PFSK-1 (cell line): ENCODE results near the gene WASF1.

Source experiments
- FOXP2 ChIP-seq: optimal IDR thresholded peaks from 2 replicates; pipeline ENCODE3; 2011; ENCODE audit warnings: borderline replicate concordance, control low read depth, inconsistent platforms; ENCODE audit not compliant: insufficient read depth; ENCODE audit errors: extremely low read length, extremely low read depth
- POLR2AphosphoS5 ChIP-seq: IDR thresholded peaks from 2 replicates; pipeline ENCODE4 v1.6.1; 2012; ENCODE audit warnings: low read depth, mild to moderate bottlenecking, control low read depth, low read length, moderate library complexity
- SIN3A ChIP-seq: IDR thresholded peaks from 2 replicates; pipeline ENCODE4 v1.6.1; 2012; ENCODE audit warnings: mild to moderate bottlenecking, low read length, moderate library complexity, borderline replicate concordance; ENCODE audit not compliant: insufficient read depth
- TAF1 ChIP-seq: IDR thresholded peaks from 2 replicates; pipeline ENCODE4 v1.6.1; 2012; ENCODE audit warnings: low read length, control low read depth, borderline replicate concordance; ENCODE audit not compliant: insufficient read depth
- TF ChIP-seq, protein P1 (sequence below), 2 experiments: IDR thresholded peaks; 2 replicates each; pipeline versions ENCODE4 v1.6.1 to v1.8.0; 2011 to 2012; ENCODE audit warnings: low read depth in 2 of 2, low read length in 2 of 2, control low read depth in 1 of 2, inconsistent platforms in 1 of 2, mild to moderate bottlenecking in 1 of 2, moderate library complexity in 1 of 2; ENCODE audit not compliant: insufficient read depth in 1 of 2

The WASF1 gene

DNA sequence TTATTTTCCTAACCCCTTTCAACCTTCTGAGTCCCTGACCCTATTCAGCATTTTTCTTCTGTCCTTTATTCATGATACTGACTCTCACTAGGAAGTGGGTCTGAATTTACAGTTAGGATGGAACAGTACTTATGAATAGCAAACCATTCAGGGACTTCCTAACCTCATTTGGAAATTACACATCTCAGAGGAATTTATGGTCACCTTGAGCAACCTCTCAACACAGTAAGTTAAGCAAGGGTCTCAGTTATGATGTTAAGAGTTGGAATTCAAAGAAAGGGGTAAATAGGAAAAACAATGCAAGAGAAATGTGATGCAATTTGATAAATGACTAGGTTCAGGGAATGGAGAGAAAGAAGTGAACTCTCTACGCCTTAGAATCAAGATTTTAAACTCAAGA, 104.1 kb downstream of the WASF1 start:
- no peak for TF ChIP-seq TAF1
- no peak for TF ChIP-seq FOXP2
- TF ChIP-seq POLR2AphosphoS5: no peak
- no peak for TF ChIP-seq SIN3A
- TF ChIP-seq, protein P1, sequence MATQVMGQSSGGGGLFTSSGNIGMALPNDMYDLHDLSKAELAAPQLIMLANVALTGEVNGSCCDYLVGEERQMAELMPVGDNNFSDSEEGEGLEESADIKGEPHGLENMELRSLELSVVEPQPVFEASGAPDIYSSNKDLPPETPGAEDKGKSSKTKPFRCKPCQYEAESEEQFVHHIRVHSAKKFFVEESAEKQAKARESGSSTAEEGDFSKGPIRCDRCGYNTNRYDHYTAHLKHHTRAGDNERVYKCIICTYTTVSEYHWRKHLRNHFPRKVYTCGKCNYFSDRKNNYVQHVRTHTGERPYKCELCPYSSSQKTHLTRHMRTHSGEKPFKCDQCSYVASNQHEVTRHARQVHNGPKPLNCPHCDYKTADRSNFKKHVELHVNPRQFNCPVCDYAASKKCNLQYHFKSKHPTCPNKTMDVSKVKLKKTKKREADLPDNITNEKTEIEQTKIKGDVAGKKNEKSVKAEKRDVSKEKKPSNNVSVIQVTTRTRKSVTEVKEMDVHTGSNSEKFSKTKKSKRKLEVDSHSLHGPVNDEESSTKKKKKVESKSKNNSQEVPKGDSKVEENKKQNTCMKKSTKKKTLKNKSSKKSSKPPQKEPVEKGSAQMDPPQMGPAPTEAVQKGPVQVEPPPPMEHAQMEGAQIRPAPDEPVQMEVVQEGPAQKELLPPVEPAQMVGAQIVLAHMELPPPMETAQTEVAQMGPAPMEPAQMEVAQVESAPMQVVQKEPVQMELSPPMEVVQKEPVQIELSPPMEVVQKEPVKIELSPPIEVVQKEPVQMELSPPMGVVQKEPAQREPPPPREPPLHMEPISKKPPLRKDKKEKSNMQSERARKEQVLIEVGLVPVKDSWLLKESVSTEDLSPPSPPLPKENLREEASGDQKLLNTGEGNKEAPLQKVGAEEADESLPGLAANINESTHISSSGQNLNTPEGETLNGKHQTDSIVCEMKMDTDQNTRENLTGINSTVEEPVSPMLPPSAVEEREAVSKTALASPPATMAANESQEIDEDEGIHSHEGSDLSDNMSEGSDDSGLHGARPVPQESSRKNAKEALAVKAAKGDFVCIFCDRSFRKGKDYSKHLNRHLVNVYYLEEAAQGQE (IDR thresholded peaks at IDR 0.05; ENCODE audit: insufficient read depth in 1 of 2, low read depth in 2 of 2, low read length in 2 of 2): no peak

DNA sequence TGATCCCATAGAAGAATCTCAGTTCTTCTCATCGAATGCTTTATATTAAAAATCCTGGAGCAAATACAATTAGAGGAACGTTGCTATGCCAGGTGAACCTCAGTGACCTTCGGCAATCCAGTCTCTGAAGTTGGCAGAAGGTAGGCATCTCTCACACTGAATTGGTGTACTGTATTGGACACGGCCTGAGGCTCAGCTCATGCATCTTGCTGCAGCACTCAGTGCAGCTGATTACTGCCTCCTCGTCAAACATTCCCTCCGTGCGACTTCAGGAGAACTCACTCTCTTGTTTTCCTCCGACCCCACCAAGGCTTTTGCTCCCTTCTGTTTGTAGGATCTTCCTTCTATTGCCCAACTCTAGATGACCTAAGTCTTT, 110.9 kb downstream of the WASF1 start:
- TF ChIP-seq SIN3A: no peak
- TF ChIP-seq FOXP2: no peak

DNA sequence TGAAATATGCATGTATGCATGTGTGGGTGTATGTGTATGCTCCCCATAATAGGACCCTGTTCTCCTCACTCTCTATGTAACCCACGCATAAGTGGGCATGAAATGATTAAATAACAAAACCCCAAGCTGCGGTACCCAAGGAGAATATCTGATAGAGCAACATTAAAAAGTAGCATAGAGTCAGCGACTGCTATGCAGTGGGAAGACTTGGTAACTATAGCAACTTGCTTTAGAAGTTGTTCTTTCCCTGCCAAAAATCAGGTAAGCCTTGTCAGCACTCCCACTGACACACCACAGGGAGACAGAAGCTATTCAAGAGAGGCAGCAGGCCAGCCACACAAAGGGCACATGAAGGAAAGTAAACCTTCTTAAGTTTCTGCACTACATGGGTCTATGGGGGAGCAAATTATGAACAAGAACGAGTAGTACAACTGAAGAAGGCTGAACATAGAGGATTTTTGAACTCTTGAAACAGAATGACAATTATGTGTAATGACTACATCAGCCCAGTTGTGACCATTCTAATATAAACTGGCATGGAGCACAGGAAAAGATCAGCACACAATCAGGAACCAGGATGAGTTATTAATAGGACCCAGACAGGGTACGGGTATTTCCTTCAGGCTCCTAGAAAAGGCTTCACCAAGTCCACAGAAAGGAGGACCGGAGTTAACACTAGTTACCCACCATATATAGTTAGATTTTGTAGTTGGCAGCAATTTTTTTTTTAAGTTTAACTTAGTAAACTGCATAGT, 111.5 kb downstream of the WASF1 start:
- TF ChIP-seq SIN3A (no peak), FOXP2 (no peak), TAF1 (no peak), POLR2AphosphoS5 (no peak)
- TF ChIP-seq, protein P1 (IDR thresholded peaks at IDR 0.05; ENCODE audit: insufficient read depth in 1 of 2, low read depth in 2 of 2, low read length in 2 of 2): no peak

DNA sequence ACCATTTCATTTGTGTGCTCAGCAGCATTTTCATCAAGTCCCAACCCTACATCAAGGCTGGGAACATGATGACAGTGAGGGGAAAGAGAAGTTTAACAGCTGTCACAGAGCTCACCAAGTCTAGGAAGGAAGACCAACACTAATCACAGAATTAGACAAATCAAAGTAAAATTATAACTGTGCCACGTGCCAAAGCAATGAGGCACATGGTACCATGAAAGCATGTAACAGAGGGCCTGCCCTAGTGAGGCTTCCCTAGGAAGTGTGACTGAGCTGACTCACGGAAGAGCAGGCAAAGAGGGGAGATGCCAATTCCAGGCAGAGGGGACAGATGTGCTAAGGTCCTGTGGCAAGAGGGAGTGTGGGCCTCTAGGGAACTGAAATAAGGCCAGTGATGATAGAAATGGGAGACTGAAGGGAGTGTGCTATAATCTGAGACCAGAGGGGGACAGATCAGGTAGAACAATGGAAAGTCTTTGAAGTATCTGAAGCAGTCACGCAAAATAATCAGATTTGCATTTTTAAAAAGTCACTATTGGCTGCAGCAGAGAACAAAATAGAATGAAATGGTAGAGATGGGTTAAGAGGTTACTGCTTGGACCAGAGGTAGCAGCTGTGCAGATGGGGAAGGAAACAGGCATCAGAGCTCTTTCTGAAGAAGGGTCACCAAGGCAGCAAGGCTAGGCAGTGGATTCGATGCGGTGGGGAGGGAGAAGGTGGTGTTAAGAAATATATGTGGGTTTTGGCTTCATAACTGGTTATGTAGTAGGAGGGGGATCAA, 114.5 kb downstream of the WASF1 start:
- no peak for TF ChIP-seq POLR2AphosphoS5

DNA sequence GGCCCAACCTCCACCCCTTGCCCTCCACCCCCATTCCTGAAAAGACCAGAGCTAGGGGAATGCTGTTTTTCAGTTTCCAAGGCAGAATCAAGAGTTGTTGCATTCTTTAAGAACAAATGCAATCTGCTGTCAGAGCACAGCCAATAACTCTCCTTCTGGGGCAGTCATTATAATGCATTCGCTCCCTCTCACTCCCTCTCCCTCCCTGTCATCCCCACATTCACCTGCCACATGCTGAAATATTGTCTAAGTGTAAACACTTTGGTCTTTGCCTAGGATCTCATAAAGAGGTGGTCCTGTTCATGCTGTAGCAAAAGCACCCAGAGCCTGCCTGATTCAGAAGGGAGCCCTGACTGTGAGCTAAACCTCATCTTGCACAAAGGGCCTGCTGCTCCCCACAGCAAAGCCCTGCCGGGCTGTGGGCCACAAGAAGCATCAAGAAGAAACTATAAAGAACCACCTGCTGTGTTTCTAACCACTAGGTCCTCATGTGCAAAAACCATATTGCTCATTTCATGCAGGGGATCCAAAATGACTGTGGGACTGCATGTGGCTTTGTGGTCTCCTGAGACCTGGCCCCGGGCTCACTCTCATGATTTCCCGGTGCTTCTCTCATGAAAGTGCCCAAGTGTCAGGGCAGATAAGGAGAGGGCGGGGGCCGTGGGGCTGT, 115.7 kb downstream of the WASF1 start:
- TF ChIP-seq FOXP2 (no peak), SIN3A (no peak), TAF1 (no peak), POLR2AphosphoS5 (no peak)
- TF ChIP-seq, protein P1 (IDR thresholded peaks at IDR 0.05; ENCODE audit: insufficient read depth in 1 of 2, low read depth in 2 of 2, low read length in 2 of 2): no peak

DNA sequence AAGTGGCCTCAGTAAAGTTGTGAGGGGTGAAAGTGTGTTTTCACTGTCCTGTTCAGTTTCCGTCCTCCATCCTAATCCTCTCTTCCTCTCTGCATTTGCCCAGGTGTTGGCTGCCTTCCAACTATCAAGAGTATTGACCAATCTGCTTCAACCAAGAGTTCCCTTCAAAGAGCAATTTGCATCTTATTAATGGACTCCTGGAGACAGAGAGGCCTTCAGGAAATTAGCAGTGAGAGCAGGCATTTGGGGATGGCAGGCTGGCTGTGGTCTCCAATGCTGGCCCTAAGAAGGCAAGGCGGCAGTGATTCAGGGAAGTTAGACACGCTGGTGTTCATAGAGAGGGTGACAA, 124.1 kb downstream of the WASF1 start:
- TF ChIP-seq SIN3A (no peak), TAF1 (no peak), FOXP2 (no peak), POLR2AphosphoS5 (no peak)
- TF ChIP-seq, protein P1 (IDR thresholded peaks at IDR 0.05; ENCODE audit: insufficient read depth in 1 of 2, low read depth in 2 of 2, low read length in 2 of 2): no peak
